ENCODE results near the gene CDH8.

DNA sequence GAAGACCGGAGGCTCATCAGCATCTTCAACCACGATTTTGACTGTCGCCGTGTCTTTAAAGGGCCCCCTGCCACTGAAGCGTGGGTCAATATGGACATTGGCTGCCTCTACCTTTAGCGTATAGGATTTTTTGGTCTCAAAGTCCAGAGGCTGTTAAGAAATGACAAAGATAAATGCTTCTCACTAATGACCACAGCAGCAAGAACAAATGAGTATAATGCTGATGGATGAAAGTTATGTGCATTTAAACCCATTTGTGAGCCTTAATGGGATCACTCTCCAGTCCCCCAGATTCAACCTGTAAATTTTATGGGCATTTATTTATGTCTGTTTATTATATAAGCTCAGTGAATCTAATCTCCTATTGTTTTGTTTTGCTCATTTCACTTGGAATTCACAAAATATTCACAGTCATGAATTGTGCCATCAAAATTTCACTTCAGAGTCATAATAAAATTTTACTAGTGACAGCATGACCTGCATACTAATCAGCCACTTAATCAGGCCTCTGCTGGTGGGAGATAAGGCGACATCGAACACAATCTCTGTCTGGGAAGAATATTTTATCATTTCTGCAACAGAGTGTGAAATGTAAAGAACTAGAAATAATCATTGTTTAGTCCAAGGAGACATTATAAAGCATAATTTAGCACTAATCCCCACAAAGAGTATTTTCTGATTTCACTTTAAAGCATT is 218.5 kb downstream of the CDH8 start:
- no peak for TF ChIP-seq POLR2AphosphoS5 (IDR thresholded peaks at IDR 0.05)
- TF ChIP-seq POLR2A (IDR thresholded peaks at IDR 0.05): no peak
- TF ChIP-seq, protein P1, sequence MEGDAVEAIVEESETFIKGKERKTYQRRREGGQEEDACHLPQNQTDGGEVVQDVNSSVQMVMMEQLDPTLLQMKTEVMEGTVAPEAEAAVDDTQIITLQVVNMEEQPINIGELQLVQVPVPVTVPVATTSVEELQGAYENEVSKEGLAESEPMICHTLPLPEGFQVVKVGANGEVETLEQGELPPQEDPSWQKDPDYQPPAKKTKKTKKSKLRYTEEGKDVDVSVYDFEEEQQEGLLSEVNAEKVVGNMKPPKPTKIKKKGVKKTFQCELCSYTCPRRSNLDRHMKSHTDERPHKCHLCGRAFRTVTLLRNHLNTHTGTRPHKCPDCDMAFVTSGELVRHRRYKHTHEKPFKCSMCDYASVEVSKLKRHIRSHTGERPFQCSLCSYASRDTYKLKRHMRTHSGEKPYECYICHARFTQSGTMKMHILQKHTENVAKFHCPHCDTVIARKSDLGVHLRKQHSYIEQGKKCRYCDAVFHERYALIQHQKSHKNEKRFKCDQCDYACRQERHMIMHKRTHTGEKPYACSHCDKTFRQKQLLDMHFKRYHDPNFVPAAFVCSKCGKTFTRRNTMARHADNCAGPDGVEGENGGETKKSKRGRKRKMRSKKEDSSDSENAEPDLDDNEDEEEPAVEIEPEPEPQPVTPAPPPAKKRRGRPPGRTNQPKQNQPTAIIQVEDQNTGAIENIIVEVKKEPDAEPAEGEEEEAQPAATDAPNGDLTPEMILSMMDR (IDR thresholded peaks at IDR 0.05): no peak
- no peak for TF ChIP-seq EP300 (IDR thresholded peaks at IDR 0.05)

Measured in gastroesophageal sphincter (tissue), 3 donors.